IMR-90 (cell line): ENCODE data around the gene TMPRSS9. TPM values are rescaled to one million over a fixed set of nuclear protein-coding genes. Genes with fewer than 3 reads are reported as not detected.

Source experiments
- ATAC-seq: fragments of 200-7000 bp; cut with Tn5 transposase; 2 replicates; pipeline ENCODE4 v1.9.1; 2020; ENCODE audit warnings: low read depth, mild to moderate bottlenecking, moderate library complexity
- BruUV-seq: library from RNA; stranded (reverse); fragments of 400-500 nt; replicated peaks from 2 replicates; lab custom pipeline; 2021; lab: Mats Ljungman, UMichigan
- CTCF ChIA-PET: fragments of 300-600 bp; formaldehyde crosslinking; extraction: SDS; loops from one replicate; lab custom pipeline; 2021; ENCODE audit warnings: antibody characterized with exemption; lab: Yijun Ruan, JAX
- POLR2A ChIA-PET: fragments of 300-600 bp; sonication (Branson Sonifier 250); formaldehyde crosslinking; loops from one replicate; lab custom pipeline; 2022; ENCODE audit warnings: antibody characterized with exemption; ENCODE audit not compliant: unreplicated experiment; lab: Charles Lee
- DNase-seq: peaks from one replicate; pipeline ENCODE4 v3.0.0; 2013
- H2AFZ ChIP-seq: replicated peaks from 2 replicates; pipeline ENCODE3; 2013; ENCODE audit warnings: low read length, mild to moderate bottlenecking; ENCODE audit not compliant: poor library complexity
- H2AK5ac ChIP-seq: 2 replicates; pipeline ENCODE4 v1.6.1; 2013; ENCODE audit warnings: low read depth, low read length, inconsistent platforms
- H2AK9ac ChIP-seq: replicated peaks from 2 replicates; pipeline ENCODE3; 2013; ENCODE audit warnings: mild to moderate bottlenecking, low read depth, low read length, moderate library complexity; ENCODE audit not compliant: poor library complexity
- H2BK120ac ChIP-seq: 2 replicates; pipeline ENCODE4 v1.6.1; 2013; ENCODE audit warnings: low read depth, low read length, inconsistent platforms
- H2BK15ac ChIP-seq: 3 replicates; pipeline ENCODE4 v1.6.1; 2013; ENCODE audit warnings: low read depth, low read length, inconsistent platforms
- H2BK20ac ChIP-seq: 2 replicates; pipeline ENCODE4 v1.6.1; 2013; ENCODE audit warnings: low read depth, mild to moderate bottlenecking, inconsistent platforms, low read length, moderate library complexity
- H2BK5ac ChIP-seq: 2 replicates; pipeline ENCODE4 v1.6.1; 2013; ENCODE audit warnings: mild to moderate bottlenecking, low read depth, low read length, inconsistent platforms; ENCODE audit not compliant: poor library complexity, severe bottlenecking
- H3K14ac ChIP-seq: replicated peaks from 2 replicates; pipeline ENCODE4 v1.6.1; 2013; ENCODE audit warnings: low read depth, low read length, inconsistent platforms
- H3K18ac ChIP-seq: 2 replicates; pipeline ENCODE4 v1.6.1; 2013; ENCODE audit warnings: low read depth, low read length, control low read depth
- H3K23ac ChIP-seq: 2 replicates; pipeline ENCODE4 v1.6.1; 2013; ENCODE audit warnings: low read depth, low read length, inconsistent platforms
- H3K27ac ChIP-seq: 2 replicates; pipeline ENCODE4 v1.5.1; 2013; ENCODE audit warnings: mild to moderate bottlenecking, control low read depth, low read length; ENCODE audit not compliant: insufficient read depth
- H3K27me3 ChIP-seq: 2 replicates; pipeline ENCODE4 v1.6.1; 2013; ENCODE audit warnings: low read length; ENCODE audit not compliant: control insufficient read depth, insufficient read depth
- H3K36me3 ChIP-seq: 2 replicates; pipeline ENCODE4 v1.6.1; 2013; ENCODE audit warnings: low read length, mixed read lengths; ENCODE audit not compliant: control insufficient read depth, insufficient read depth
- H3K4ac ChIP-seq: 2 replicates; pipeline ENCODE4 v1.6.1; 2013; ENCODE audit warnings: low read depth, low read length, inconsistent platforms
- H3K4me1 ChIP-seq: 2 replicates; pipeline ENCODE4 v1.6.1; 2013; ENCODE audit warnings: low read length, mixed read lengths; ENCODE audit not compliant: control insufficient read depth, insufficient read depth
- H3K4me2 ChIP-seq: 2 replicates; pipeline ENCODE4 v1.6.1; 2013; ENCODE audit warnings: low read depth, mild to moderate bottlenecking, control low read depth, low read length, moderate library complexity
- H3K4me3 ChIP-seq: 2 replicates; pipeline ENCODE4 v1.5.1; 2013; ENCODE audit warnings: low read depth, mild to moderate bottlenecking, control low read depth, low read length, moderate library complexity; ENCODE audit not compliant: insufficient read depth
- H3K56ac ChIP-seq: 2 replicates; pipeline ENCODE4 v1.6.1; 2013; ENCODE audit warnings: low read length, inconsistent platforms; ENCODE audit not compliant: insufficient read depth; ENCODE audit errors: extremely low read depth
- H3K79me1 ChIP-seq, 2 experiments: 2 replicates each; pipeline ENCODE4 v1.6.1; 2013; ENCODE audit warnings: low read length in 2 of 2, inconsistent platforms in 1 of 2, low read depth in 1 of 2
- H3K9ac ChIP-seq: 2 replicates; pipeline ENCODE4 v1.6.1; 2013; ENCODE audit warnings: low read depth, low read length, control low read depth
- H3K9me1 ChIP-seq: 2 replicates; pipeline ENCODE4 v1.6.1; 2013; ENCODE audit warnings: low read length, inconsistent platforms; ENCODE audit not compliant: insufficient read depth
- H3K9me3 ChIP-seq: 2 replicates; pipeline ENCODE4 v1.6.1; 2013; ENCODE audit warnings: low read length; ENCODE audit not compliant: control insufficient read depth, insufficient read depth
- H4K20me1 ChIP-seq: 2 replicates; pipeline ENCODE4 v1.6.1; 2013; ENCODE audit warnings: low read length, inconsistent platforms; ENCODE audit not compliant: insufficient read depth
- H4K5ac ChIP-seq: 2 replicates; pipeline ENCODE4 v1.6.1; 2013; ENCODE audit warnings: mild to moderate bottlenecking, low read depth, low read length, control low read depth
- H4K8ac ChIP-seq, 2 experiments: 2 replicates each; pipeline ENCODE4 v1.6.1; 2013; ENCODE audit warnings: low read depth in 2 of 2, low read length in 2 of 2, control low read depth in 1 of 2, inconsistent platforms in 1 of 2
- H4K91ac ChIP-seq: 2 replicates; pipeline ENCODE4 v1.6.1; 2013; ENCODE audit warnings: low read depth, low read length, inconsistent platforms; ENCODE audit not compliant: insufficient read depth
- BHLHE40 ChIP-seq: fragments of 150-350 bp; IDR thresholded peaks from 2 replicates; pipeline ENCODE4 v1.6.1; 2016; ENCODE audit warnings: mild to moderate bottlenecking, low read depth, low read length
- CEBPB ChIP-seq: IDR thresholded peaks from 2 replicates; pipeline ENCODE4 v1.6.1; 2012; ENCODE audit warnings: low read depth, low read length, improper control_type of control experiment
- CHD1 ChIP-seq: IDR thresholded peaks from 2 replicates; pipeline ENCODE4 v1.6.1; 2012; ENCODE audit warnings: low read depth, low read length, improper control_type of control experiment
- CTCF ChIP-seq: conservative IDR thresholded peaks from 2 replicates; pipeline ENCODE4 v1.5.1; 2012; ENCODE audit warnings: mild to moderate bottlenecking, low read depth, low read length, improper control_type of control experiment
- ELK1 ChIP-seq: fragments of 150-350 bp; IDR thresholded peaks from 2 replicates; pipeline ENCODE4 v1.6.1; 2016; ENCODE audit warnings: low read depth, mild to moderate bottlenecking, low read length, moderate library complexity, borderline replicate concordance
- FOS ChIP-seq: fragments of 150-350 bp; IDR thresholded peaks from 2 replicates; pipeline ENCODE4 v1.6.1; 2016; ENCODE audit warnings: low read depth, low read length
- MAFK ChIP-seq: IDR thresholded peaks from 2 replicates; pipeline ENCODE4 v1.6.1; 2012; ENCODE audit warnings: low read depth, low read length, improper control_type of control experiment
- MAZ ChIP-seq: IDR thresholded peaks from 2 replicates; pipeline ENCODE4 v1.6.1; 2012; ENCODE audit warnings: low read depth, mild to moderate bottlenecking, low read length, improper control_type of control experiment, moderate library complexity, borderline replicate concordance
- MXI1 ChIP-seq: IDR thresholded peaks from 2 replicates; pipeline ENCODE4 v1.6.1; 2012; ENCODE audit warnings: low read depth, mild to moderate bottlenecking, low read length, moderate library complexity, borderline replicate concordance
- NFE2L2 ChIP-seq: fragments of 150-350 bp; IDR thresholded peaks from 2 replicates; pipeline ENCODE4 v1.6.1; 2016; ENCODE audit warnings: low read depth, mild to moderate bottlenecking, low read length
- POLR2A ChIP-seq: IDR thresholded peaks from 2 replicates; pipeline ENCODE4 v1.6.1; 2012; ENCODE audit warnings: mild to moderate bottlenecking, low read depth, low read length
- RAD21 ChIP-seq: IDR thresholded peaks from 2 replicates; pipeline ENCODE4 v1.6.1; 2012; ENCODE audit warnings: low read length, improper control_type of control experiment
- RCOR1 ChIP-seq: IDR thresholded peaks from 2 replicates; pipeline ENCODE4 v1.6.1; 2012; ENCODE audit warnings: mild to moderate bottlenecking, low read length, improper control_type of control experiment; ENCODE audit not compliant: insufficient replicate concordance
- RFX5 ChIP-seq: IDR thresholded peaks from 2 replicates; pipeline ENCODE4 v1.8.0; 2012; ENCODE audit warnings: low read depth, mild to moderate bottlenecking, low read length, moderate library complexity
- SMC3 ChIP-seq: fragments of 150-350 bp; IDR thresholded peaks from 2 replicates; pipeline ENCODE4 v1.6.1; 2016; ENCODE audit warnings: low read depth, mild to moderate bottlenecking, antibody characterized with exemption, low read length, moderate library complexity
- USF2 ChIP-seq: fragments of 150-350 bp; IDR thresholded peaks from 2 replicates; pipeline ENCODE4 v1.6.1; 2017; ENCODE audit warnings: mild to moderate bottlenecking, antibody characterized with exemption, low read length, low read depth
- WGBS, 2 experiments: methylation state at CpG; one replicate each; pipeline versions ENCODE4 v1.1.5 to v1.1.7; 2013; ENCODE audit warnings: missing lambda C conversion rate in 2 of 2; ENCODE audit not compliant: insufficient read length in 1 of 2; ENCODE audit errors: extremely low coverage in 2 of 2; 5-methylcytosine and 5-hydroxymethylcytosine counted together
- dilution Hi-C: fragments of 300-500 bp; cut with HindIII; formaldehyde crosslinking; loops from one replicate; pipeline ENCODE4 v1.14.3; 2018; ENCODE audit warnings: low sequenced_read_pairs; ENCODE audit not compliant: unreplicated experiment
- in situ Hi-C: fragments of 300-500 bp; cut with MboI; formaldehyde crosslinking; loops from 3 replicates; pipeline ENCODE4 v1.14.3; 2019; ENCODE audit warnings: low sequenced_read_pairs, inconsistent platforms, mixed read lengths
- intact Hi-C: fragments of 100-400 bp; cut with micrococcal nuclease; formaldehyde crosslinking; loops from 2 replicates; pipeline ENCODE4 v1.10.0; 2022
- polyA plus RNA-seq, 3 experiments: library from polyadenylated mRNA; depleted of rRNA; stranded (reverse); fragments of >200 nt; gene quantifications; 2 replicates each; pipeline ENCODE4 v1.2.3, GENCODE V29; 2012; ENCODE audit warnings: low replicate concordance in 1 of 3
- total RNA-seq: library from RNA; depleted of rRNA; stranded (reverse); fragments of >200 nt; gene quantifications from 2 replicates; pipeline ENCODE4 v1.2.3, GENCODE V29; 2012

Gene TMPRSS9
- total and polyA plus RNA-seq, 2 of the 4 experiments (the other 2 are of a cell fraction) = not detected

DNA sequence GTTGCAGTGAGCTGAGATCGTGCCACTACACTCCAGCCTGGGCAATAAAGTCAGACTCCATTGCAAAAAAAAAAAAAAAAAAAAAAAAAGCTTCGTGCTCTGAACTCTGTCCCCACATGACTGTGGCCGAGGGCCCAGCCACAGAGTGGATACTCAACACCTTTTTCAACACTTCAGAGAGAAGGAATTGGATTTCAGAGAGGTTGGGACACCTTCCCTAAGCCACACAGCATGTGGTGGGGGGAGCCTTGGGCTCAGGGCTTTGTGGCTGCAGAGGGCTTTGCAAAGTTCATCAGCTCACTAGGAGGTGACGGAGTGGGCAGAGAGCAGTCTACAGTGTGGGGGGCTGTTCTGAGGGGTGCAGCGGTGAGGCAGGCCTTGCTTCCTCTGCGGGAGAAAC, 41.1 kb upstream of the TMPRSS9 start:
- no peak overlapping the region for H3K9ac ChIP-seq
- CTCF ChIA-PET = no interaction called here
- H3K36me3 ChIP-seq = peaks cover 18% of the 10 kb centered on the region; the same call in 1 of the 2 replicates
- BruUV-seq = no TSS peak
- in situ Hi-C loops = loop anchor here (10.0 kb wide), 1 partner anchor 164 kb away; the partner anchor contains the start of gene AP3D1
- no peak overlapping the region for H3K14ac ChIP-seq
- no peak overlapping the region for H2AK9ac ChIP-seq
- TF ChIP-seq POLR2A (no peak), BHLHE40 (no peak), RFX5 (no peak), CHD1 (no peak), RAD21 (no peak), ELK1 (no peak), MAFK (no peak), MAZ (no peak), CEBPB (no peak), FOS (no peak), USF2 (no peak), CTCF (no peak), NFE2L2 (no peak), MXI1 (no peak), RCOR1 (no peak), SMC3 (no peak)
- no peak overlapping the region for H2BK5ac ChIP-seq
- no peaks in the 10 kb centered on the region for H3K27me3 ChIP-seq
- H4K20me1 ChIP-seq = no peaks in the 10 kb centered on the region; the same call in 1 of the 2 replicates
- H3K9me1 ChIP-seq = no peaks in the 10 kb centered on the region
- no peak overlapping the region for H2AK5ac ChIP-seq
- no peak overlapping the region for H4K91ac ChIP-seq
- H3K23ac ChIP-seq = no peak overlapping the region
- H3K4me2 ChIP-seq = no peak overlapping the region
- no peak overlapping the region for H2AFZ ChIP-seq
- H3K9me3 ChIP-seq = peaks cover 3% of the 10 kb centered on the region
- H3K18ac ChIP-seq = no peak overlapping the region
- H2BK20ac ChIP-seq = no peak overlapping the region
- H3K56ac ChIP-seq = no peak overlapping the region
- no peak overlapping the region for H4K5ac ChIP-seq
- no peak overlapping the region for H4K8ac ChIP-seq
- H2BK15ac ChIP-seq = no peak overlapping the region
- no CpG with 5 or more reads among the region's 6 CpGs for WGBS, 2 experiments
- dilution Hi-C loops = no loop called here
- no peak for DNase-seq
- POLR2A ChIA-PET = no interaction called here
- intact Hi-C loops = no loop called here
- ATAC-seq = no peak
- no peak overlapping the region for H3K4ac ChIP-seq
- H3K27ac ChIP-seq = no peak overlapping the region
- peaks cover 0 to 3% of the 10 kb centered on the region in 2 experiments; a peak in 1 of 4 replicates for H3K79me1 ChIP-seq
- no peak overlapping the region for H2BK120ac ChIP-seq
- no peak overlapping the region for H3K4me3 ChIP-seq
- no peaks in the 10 kb centered on the region for H3K4me1 ChIP-seq
